Endometrium (tissue), 2 donors: ENCODE data around the gene CEL.
"Not testable (repeated sequence)": the region's sequence is repeated elsewhere in the genome, so short reads cannot be mapped to it uniquely, and the experiment has no call there.

Experiments
- FAIRE-seq: peaks from 2 replicates; lab custom pipeline; 2012; peaks lifted over from hg19 to GRCh38; lab: Jason Lieb, UNC
- donor health status: control.
- donor health status: control.

The CEL gene

GRCh38 chr9:133064241-133065069 is 2.7 kb downstream of the CEL start:
- FAIRE-seq = no peak

- FAIRE-seq = no peak
Observed at GRCh38 chr9:133065070-133065388, 3.2 kb downstream of the CEL start.

- FAIRE-seq = no peak
Observed at GRCh38 chr9:133066181-133066983, 4.6 kb downstream of the CEL start.

- no peak for FAIRE-seq
Observed at GRCh38 chr9:133067006-133067405, 5.2 kb downstream of the CEL start.

GRCh38 chr9:133067813-133068212 is 6.0 kb downstream of the CEL start:
- no peak for FAIRE-seq

GRCh38 chr9:133068431-133068830 is 6.7 kb downstream of the CEL start:
- not testable (repeated sequence) for FAIRE-seq

GRCh38 chr9:133070500-133070961 is 8.8 kb downstream of the CEL start:
- FAIRE-seq = not testable (repeated sequence)

- FAIRE-seq = not testable (repeated sequence)
Observed at GRCh38 chr9:133070985-133071384, 9.2 kb downstream of the CEL start.

GRCh38 chr9:133071484-133072150 is 9.8 kb downstream of the CEL start:
- no peak for FAIRE-seq

GRCh38 chr9:133072210-133072609 is 10.4 kb downstream of the CEL start:
- FAIRE-seq = not testable (repeated sequence)

- no peak for FAIRE-seq
Observed at GRCh38 chr9:133073086-133074014, 11.6 kb downstream of the CEL start.

- no peak for FAIRE-seq
Observed at GRCh38 chr9:133074111-133074651, 12.4 kb downstream of the CEL start.

GRCh38 chr9:133075925-133076630 is 14.3 kb downstream of the CEL start:
- no peak for FAIRE-seq

GRCh38 chr9:133076691-133077090 is 14.9 kb downstream of the CEL start:
- no peak for FAIRE-seq

GRCh38 chr9:133078486-133078885 is 16.7 kb downstream of the CEL start:
- no peak for FAIRE-seq

- FAIRE-seq = no peak
Observed at GRCh38 chr9:133080161-133080560, 18.4 kb downstream of the CEL start.

- FAIRE-seq = not testable (repeated sequence)
Observed at GRCh38 chr9:133080786-133081779, 19.3 kb downstream of the CEL start.

GRCh38 chr9:133081957-133082644 is 20.3 kb downstream of the CEL start:
- FAIRE-seq = not testable (repeated sequence)

GRCh38 chr9:133083688-133084087 is 21.9 kb downstream of the CEL start:
- not testable (repeated sequence) for FAIRE-seq
